Esophagus squamous epithelium (tissue), 5 donors: ENCODE data around the gene LRRC2. TPM values are rescaled to one million over a fixed set of nuclear protein-coding genes. Genes with fewer than 3 reads are reported as not detected.

Source experiments
- DNase-seq: peaks from one replicate; lab custom pipeline; 2025; lab: John Stamatoyannopoulos, UW
- H3K27ac ChIP-seq, 4 donors: fragments of 200-600 bp; sonication (generic); one replicate each; pipeline ENCODE4 v1.5.1; 2016 to 2019; ENCODE audit warnings: mild to moderate bottlenecking in 1 of 4
- H3K27me3 ChIP-seq, 4 donors: fragments of 200-600 bp; sonication (generic); 1 replicate in 3 of 4; 2 replicates in 1 of 4; pipeline versions ENCODE4 v1.5.1 to v1.6.0; 2017 to 2021; ENCODE audit warnings: antibody characterized with exemption in 1 of 4
- H3K36me3 ChIP-seq, 3 donors: fragments of 200-600 bp; sonication (generic); one replicate each; pipeline ENCODE4 v1.5.1; 2016 to 2019
- H3K4me1 ChIP-seq, 3 donors: fragments of 200-600 bp; sonication (generic); one replicate each; pipeline ENCODE4 v1.5.1; 2017 to 2019
- H3K4me3 ChIP-seq, 4 donors: fragments of 200-600 bp; sonication (generic); 1 replicate in 3 of 4; 2 replicates in 1 of 4; pipeline ENCODE4 v1.5.1; 2016 to 2019; ENCODE audit warnings: mild to moderate bottlenecking in 2 of 4, moderate library complexity in 1 of 4
- H3K9me3 ChIP-seq, 3 donors: fragments of 200-600 bp; sonication (generic); one replicate each; pipeline ENCODE4 v1.5.1; 2016 to 2019
- CTCF ChIP-seq, 6 experiments: fragments of 450-650 bp in 4 of 6; fragments of 200-600 bp in 2 of 6; sonication (generic) in 2 of 6; IDR thresholded peaks; one replicate each; pipeline ENCODE4 v1.5.1; 2016 to 2019; ENCODE audit warnings: antibody characterized with exemption in 6 of 6, mild to moderate bottlenecking in 4 of 6, moderate library complexity in 4 of 6
- POLR2A ChIP-seq, 4 donors: fragments of 450-650 bp; IDR thresholded peaks; one replicate each; pipeline ENCODE4 v1.6.1; 2017; ENCODE audit warnings: antibody characterized with exemption in 4 of 4, mild to moderate bottlenecking in 4 of 4, moderate library complexity in 3 of 4
- WGBS, 2 donors: methylation state at CpG; one replicate each; pipeline ENCODE4 v1.1.5; 2018; 5-methylcytosine and 5-hydroxymethylcytosine counted together
- intact Hi-C: fragments of 100-400 bp; cut with DNase I; formaldehyde crosslinking; loops from one replicate; pipeline ENCODE4 v1.15.0; 2022
- total RNA-seq, 4 donors: library from RNA; depleted of rRNA; stranded (reverse); fragments of >200 nt; gene quantifications; one replicate each; pipeline ENCODE4 v1.1.0, GENCODE V29; 2016
- donor health status: DM: yes; HTN: yes; CAD: no.

Gene LRRC2
- total RNA-seq, 4 donors from 2014 or later = 0.26 to 2.7 (median 1.1) TPM; not detected in 1

GRCh38 chr3:46483825-46484224 lies 82.3 kb downstream of the LRRC2 start:
- H3K4me1 ChIP-seq = peaks cover 0 to 4% (median 1%) of the 10 kb centered on the region in 3 donors
- H3K9me3 ChIP-seq = no peaks in the 10 kb centered on the region
- no peak overlapping the region for H3K27ac ChIP-seq
- H3K4me3 ChIP-seq = no peak overlapping the region
- 86 to 95% methylated on average over 2 of the region's 2 CpGs for WGBS, 2 donors
- peaks cover 0 to 27% (median 0%) of the 10 kb centered on the region in 4 donors for H3K27me3 ChIP-seq
- intact Hi-C loops = loop anchor here (10.0 kb wide), 1 partner anchor 141 kb away; no protein-coding TSS in a partner anchor
- no peaks in the 10 kb centered on the region for H3K36me3 ChIP-seq
- TF ChIP-seq CTCF (IDR thresholded peaks at IDR 0.05) (no peak), POLR2A (IDR thresholded peaks at IDR 0.05) (no peak)
- no peak for DNase-seq

GRCh38 chr3:46482632-46483350 lies 83.3 kb downstream of the LRRC2 start:
- no peak for TF ChIP-seq POLR2A (IDR thresholded peaks at IDR 0.05)
- no peak for TF ChIP-seq CTCF (IDR thresholded peaks at IDR 0.05)
- intact Hi-C loops = loop anchor here (10.0 kb wide), 1 partner anchor 142 kb away; no protein-coding TSS in a partner anchor
- no peak for DNase-seq

GRCh38 chr3:46481636-46482035 lies 84.5 kb downstream of the LRRC2 start:
- no peak overlapping the region for H3K4me3 ChIP-seq
- intact Hi-C loops = loop anchor here (10.0 kb wide), 1 partner anchor 143 kb away; no protein-coding TSS in a partner anchor
- no peak overlapping the region for H3K27ac ChIP-seq
- no peaks in the 10 kb centered on the region for H3K36me3 ChIP-seq
- no peak for TF ChIP-seq CTCF (IDR thresholded peaks at IDR 0.05)
- TF ChIP-seq POLR2A (IDR thresholded peaks at IDR 0.05) = no peak
- peaks cover 0 to 26% (median 0%) of the 10 kb centered on the region in 4 donors for H3K27me3 ChIP-seq
- H3K9me3 ChIP-seq = no peaks in the 10 kb centered on the region
- no peaks in the 10 kb centered on the region for H3K4me1 ChIP-seq
- WGBS, 2 donors = 57 to 60% methylated on average over 4 of the region's 4 CpGs
- no peak for DNase-seq

More at GRCh38 chr3:46482632-46483350, 83.3 kb downstream of the LRRC2 start:
- Histone ChIP-seq H3K36me3 (no peaks in the 10 kb centered on the region), H3K4me1 (no peaks in the 10 kb centered on the region), H3K27me3 (peaks cover 0 to 25% (median 0%) of the 10 kb centered on the region in 4 donors), H3K27ac (no peak overlapping the region), H3K4me3 (no peak overlapping the region), H3K9me3 (no peaks in the 10 kb centered on the region)
- WGBS, 2 donors = 44 to 86% methylated on average over 1 of the region's 1 CpG

GRCh38 chr3:46480491-46481195 lies 85.5 kb downstream of the LRRC2 start:
- intact Hi-C loops = loop anchor here (10.0 kb wide), 1 partner anchor 144 kb away; no protein-coding TSS in a partner anchor
- no peaks in the 10 kb centered on the region for H3K9me3 ChIP-seq
- H3K27me3 ChIP-seq = peaks cover 0 to 26% (median 0%) of the 10 kb centered on the region in 4 donors
- no peak for DNase-seq
- H3K4me1 ChIP-seq = no peaks in the 10 kb centered on the region
- H3K4me3 ChIP-seq = no peak overlapping the region
- WGBS, 2 donors = 88 to 91% methylated on average over 5 to 6 of the region's 6 CpGs
- no peaks in the 10 kb centered on the region for H3K36me3 ChIP-seq
- no peak overlapping the region for H3K27ac ChIP-seq
- TF ChIP-seq POLR2A (IDR thresholded peaks at IDR 0.05) (no peak), CTCF (IDR thresholded peaks at IDR 0.05) (no peak)
